GM19467 (cell line): ENCODE measurements around the gene GRID2.

Source experiments
- ATAC-seq: cut with Tn5 transposase; IDR thresholded peaks from one replicate; pipeline ENCODE4 v1.9.1; 2021; ENCODE audit warnings: mild to moderate bottlenecking, moderate library complexity; ENCODE audit not compliant: unreplicated experiment

GRID2 gene

DNA sequence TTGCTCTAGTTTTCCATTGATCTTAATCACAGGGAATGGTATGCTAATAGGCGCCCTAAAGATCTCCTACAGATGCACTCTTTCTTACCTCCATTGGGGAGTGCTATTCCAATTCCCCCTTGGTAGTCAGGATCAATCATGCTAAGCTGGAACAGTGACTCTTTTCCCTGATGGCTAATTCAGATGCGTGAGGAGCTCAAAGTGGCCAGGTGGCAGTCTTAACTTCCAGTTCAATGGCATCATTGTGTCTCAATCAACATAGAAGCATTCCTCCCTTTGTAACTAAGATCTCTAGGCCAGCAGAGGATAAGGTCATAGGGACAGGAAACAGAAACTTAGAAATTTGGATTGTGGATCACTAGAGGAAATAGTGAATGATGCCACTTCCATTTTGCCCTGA, 216.8 kb downstream of the GRID2 start:
- ATAC-seq = no peak

DNA sequence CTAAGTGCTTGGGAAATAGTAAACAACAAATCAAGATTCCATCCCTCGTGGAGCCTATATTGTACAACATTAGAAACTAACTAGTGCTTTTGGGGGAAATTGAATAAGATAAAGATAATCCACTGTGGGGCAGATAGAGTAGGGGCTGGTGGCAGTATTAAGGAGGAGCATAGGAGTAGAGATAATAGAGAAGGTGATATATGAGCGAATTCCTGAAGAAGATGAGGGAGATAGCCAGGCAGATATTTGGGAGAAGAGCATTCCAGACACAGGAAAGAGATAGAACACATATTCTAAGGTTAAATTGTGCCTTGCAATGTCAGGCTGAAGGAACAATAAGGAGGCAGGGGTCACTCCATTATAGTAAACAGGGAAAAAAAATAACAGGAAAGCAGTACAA, 218.2 kb downstream of the GRID2 start:
- ATAC-seq = no peak

DNA sequence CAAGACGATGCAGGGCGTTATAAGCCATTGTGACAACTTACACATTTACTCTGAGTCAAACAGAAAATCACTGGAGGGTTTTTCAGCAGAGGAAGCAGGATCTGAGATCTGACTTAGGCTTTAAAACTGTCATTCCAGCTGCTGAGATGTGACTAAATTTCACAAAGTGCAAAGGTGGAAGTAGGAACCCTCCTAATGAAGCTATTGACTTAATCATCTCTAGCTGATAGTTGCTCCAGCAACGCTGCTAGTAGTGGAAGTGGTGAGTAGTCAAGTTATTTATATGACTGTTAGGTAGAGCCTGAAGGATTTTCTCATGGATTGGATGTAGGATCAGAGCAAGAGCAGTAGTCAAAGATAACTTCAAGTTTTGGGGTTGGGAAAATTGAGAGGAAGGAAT, 218.6 kb downstream of the GRID2 start:
- ATAC-seq = no peak

- ATAC-seq = no peak
These were observed 220.4 kb downstream of the GRID2 start for GRCh38 chr4:92524131-92524530.

DNA sequence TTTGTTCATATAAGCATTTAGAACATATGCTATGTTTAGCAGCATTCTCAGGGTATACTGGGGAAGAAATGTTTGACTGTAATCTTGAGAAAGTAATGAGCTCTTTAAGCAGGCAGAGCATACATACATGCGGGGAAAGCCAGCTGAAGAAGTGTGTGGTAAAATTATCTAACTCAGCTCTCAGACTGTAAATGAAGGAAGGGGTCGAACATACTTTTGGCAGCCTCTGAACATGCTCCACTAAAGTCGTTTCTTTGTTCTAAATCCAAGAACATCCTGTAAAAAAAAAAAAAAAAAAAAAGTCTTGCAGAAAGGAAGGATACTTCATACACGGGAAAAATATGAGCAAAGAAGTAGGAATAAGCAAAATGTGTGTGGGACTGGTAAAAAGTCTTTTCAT, 224.8 kb downstream of the GRID2 start:
- no peak for ATAC-seq

DNA sequence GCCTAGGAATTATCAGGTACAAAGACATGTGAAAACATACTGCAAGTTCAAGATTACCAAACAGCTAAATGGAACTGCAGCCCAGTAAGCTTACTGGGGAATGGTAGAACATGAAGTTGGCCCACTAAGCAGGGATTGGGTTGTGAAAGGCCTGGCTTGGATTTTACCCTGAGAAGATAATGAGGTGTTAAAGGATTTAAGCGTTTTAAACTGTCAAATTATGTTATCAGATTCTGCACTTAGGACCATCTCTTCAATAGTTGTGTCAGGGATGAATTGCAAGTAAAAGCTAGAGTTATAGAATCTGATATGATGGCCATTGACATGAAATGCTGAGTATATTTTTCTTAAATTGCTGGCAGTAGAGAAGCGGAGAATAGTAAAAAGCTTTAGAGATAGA, 225.7 kb downstream of the GRID2 start:
- no peak for ATAC-seq

- ATAC-seq = no peak
These were observed 231.8 kb downstream of the GRID2 start for GRCh38 chr4:92535599-92535998.

- ATAC-seq = no peak
These were observed 247.8 kb downstream of the GRID2 start for GRCh38 chr4:92551616-92552015.

DNA sequence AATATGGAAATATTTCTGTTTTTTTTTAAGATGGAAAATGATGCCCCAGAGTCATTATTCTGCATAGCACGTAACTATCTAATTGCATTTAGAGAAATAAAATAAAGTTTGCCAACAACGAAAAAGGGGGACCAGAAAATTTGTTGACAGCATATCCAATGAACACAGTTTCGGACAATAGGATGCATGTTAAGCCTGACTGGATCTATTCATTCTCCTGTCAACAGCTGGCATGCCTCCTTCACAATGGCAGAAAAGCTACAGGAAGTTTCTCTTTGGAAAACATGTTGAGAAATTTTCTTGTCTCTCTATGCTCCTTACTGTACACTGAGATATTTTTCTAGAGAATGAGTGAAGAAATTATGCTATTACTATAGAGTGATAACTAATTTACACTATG, 262.5 kb downstream of the GRID2 start:
- no peak for ATAC-seq

- no peak for ATAC-seq
These were observed 277.1 kb downstream of the GRID2 start for GRCh38 chr4:92580816-92581215.

- ATAC-seq = no peak
These were observed 295.3 kb downstream of the GRID2 start for GRCh38 chr4:92599044-92599443.

- ATAC-seq = no peak
These were observed 296.9 kb downstream of the GRID2 start for GRCh38 chr4:92600638-92601037.

GRCh38 chr4:92606227-92606626, 302.5 kb downstream of the GRID2 start:
- no peak for ATAC-seq

DNA sequence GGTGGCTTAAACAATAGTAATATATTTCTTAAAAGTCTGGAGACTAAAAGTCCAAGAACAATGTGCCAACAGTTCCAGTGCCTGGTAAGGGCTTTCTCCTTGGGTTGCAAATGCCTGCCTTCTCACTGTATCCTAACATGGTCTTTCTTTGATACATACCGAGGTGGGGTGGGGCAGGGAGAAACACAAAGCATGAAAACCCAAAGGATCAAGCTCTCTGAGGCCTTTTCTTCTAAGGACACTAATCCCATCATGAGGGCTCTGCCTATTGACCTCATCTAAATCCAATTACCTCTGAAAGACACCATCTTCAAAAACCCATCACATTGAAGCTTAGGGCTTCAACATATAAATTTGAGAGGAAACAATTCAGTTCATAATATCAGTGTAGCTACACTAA, 311.3 kb downstream of the GRID2 start:
- ATAC-seq = no peak

GRCh38 chr4:92618968-92619367, 315.2 kb downstream of the GRID2 start:
- no peak for ATAC-seq

DNA sequence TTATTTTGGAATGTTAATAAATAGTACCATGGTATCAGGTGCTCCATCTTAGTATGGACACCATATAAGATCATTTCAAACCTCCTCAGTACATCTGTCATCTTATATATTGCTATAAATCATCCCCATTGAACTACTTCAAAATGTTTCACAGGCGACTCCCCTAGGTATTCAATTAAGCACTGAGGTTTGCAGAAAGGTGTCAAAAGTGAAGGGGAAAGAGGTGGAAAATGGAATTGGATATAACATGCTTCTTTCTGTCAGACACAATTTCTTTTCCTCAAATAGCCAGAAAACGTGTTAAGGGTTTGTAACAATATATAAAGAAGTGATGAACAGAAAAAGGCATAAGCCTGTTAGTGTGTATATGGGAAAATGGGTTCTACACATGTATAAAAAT, 325.5 kb downstream of the GRID2 start:
- no peak for ATAC-seq

DNA sequence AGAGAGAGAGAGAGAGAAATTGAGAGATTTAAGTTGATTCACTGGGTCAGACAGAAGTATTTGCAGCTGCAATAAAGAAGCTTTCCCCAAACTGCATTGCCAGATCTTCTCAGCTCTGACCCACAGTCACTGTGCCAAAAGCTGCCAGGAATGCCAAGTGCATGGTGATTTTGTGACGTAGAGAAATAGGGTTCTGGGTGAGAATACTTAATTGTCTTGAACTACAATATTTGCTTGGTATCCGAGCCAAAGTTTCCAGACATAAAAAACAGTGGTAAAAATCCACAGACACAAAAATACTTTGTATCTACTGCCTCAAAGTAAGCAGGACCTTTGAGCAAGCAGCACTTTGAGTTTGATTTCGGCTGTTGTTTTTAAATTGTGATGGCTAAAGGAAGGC, 331.1 kb downstream of the GRID2 start:
- ATAC-seq = no peak

- no peak for ATAC-seq
These were observed 332.5 kb downstream of the GRID2 start for GRCh38 chr4:92636038-92636806.

DNA sequence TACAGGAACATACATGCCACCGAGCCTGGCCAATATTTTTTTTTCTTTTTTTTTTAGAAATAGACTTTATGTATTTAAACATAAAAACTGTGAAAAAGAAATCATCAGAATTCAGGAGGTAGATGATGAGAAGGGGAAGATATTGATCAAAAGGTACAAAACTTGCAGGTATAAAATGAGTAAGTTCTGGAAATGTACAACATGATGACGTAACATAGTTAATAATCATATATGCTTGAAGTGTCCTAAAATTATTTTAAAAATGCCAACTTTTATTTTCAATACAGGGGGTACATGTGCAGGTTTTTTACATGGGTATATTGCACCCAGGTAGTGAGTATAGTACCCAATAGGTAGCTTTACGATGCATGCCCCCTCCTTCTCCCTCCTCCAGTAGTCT, 337.6 kb downstream of the GRID2 start:
- no peak for ATAC-seq

- no peak for ATAC-seq
These were observed 343.1 kb downstream of the GRID2 start for GRCh38 chr4:92646826-92647225.

DNA sequence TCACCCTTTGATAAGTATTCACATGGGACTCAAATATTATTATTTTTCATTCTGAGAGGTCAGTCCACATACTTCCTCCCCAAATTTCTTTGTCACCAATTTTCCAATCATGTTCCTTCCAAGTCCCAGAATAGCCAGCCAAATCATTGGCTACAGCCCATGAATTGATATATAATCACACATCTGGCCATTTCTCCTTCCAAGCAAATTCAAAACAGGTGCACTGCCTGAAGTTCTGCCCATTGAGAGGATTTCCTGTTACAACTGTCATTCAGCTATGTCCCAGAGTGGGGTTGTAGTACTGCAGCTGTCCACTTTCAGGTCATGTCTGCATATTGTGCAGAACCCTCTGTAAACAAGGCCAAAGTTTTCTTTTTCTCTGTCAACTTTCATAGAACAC, 347.8 kb downstream of the GRID2 start:
- ATAC-seq = no peak

DNA sequence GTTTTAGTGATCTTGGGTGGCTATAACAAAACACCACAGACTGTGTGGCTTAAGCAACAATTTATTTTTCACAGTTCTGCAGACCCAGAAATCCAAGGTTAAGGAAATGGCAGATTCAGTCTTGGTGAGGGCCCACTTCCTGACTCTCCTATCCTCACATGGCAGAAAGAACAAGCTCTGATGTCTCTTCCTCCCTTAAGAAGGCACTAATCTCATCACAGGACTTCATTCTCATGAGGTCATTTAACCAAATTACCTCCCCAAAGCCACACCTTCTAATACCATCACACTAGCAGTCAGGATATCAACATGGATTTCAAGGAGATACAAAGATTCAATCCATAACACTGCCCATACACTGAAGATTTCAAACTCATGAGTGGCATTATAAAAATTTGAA, 350.3 kb downstream of the GRID2 start:
- no peak for ATAC-seq

DNA sequence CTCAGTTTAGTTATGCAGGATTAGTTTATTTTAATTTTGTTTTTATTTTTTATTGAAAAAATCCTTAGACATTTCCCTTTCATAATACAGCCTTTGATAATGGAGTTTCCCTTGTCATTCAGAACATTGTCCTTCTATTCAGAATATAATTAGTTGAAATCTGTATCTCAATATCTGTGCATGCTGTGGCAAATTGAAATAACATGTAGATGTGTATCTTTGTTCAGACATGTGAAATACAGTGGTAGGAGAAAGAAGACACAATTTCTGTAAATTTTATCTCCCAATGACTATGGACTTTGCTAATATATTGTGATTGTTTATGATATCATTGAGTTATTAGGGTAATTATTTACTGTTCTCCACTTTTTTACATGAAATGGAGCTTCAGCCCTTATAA, 353.9 kb downstream of the GRID2 start:
- ATAC-seq = no peak
